ENCODE results near the gene KIF18B. TPM values are rescaled to one million over a fixed set of nuclear protein-coding genes. Genes with fewer than 3 reads are reported as not detected.

Gene KIF18B
- polyA plus RNA-seq, 2 of the 4 experiments (the other 2 are of a cell fraction): 19.6 to 41.7 TPM

DNA sequence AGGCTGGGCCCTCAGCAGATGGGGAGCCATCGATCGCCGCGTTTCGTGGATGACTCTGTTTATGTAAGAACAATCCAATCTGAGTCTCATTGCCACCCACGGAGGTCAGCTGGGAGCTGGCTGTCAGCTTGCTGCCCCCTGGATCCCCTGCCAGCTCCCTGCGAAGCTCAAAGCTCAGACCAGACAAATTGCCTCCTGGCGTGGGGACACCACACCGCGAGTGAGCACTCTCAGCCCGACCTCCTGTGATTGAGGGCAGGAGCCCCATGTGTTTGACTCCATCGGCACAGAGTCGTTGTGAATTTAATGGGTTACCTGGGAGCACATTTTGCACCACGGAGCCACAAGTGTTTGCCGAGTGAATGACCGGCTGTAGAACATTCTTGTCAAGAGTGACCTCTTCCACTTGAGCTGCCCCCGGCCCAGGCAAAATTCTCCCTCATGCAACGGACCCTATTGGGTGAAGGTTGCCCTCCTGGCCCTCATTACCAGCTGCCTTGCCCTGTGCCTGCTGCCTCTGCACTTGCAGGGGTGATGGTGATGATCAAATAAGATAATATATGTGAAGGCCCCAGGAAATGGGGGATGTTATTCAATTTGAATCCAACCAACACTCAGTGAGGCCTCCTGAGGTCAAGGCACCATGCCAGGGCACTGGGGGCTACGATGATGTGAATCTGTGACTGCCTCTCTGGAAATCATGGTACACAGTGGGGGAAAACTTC lies 24.7 kb downstream of the KIF18B start (continued):
- TF ChIP-seq E2F6 (IDR thresholded peaks at IDR 0.05; ENCODE audit: borderline replicate concordance, low read depth) (no peak), EHMT2 (IDR thresholded peaks at IDR 0.05; ENCODE audit: low read depth) (no peak), CHD2 (IDR thresholded peaks at IDR 0.05; ENCODE audit: low read length, partially characterized antibody) (no peak), ELK1 (IDR thresholded peaks at IDR 0.05; ENCODE audit: low read depth, low read length) (no peak), CBX2 (IDR thresholded peaks at IDR 0.05; ENCODE audit: borderline replicate concordance, low read depth) (no peak), ZFP36 (IDR thresholded peaks at IDR 0.05; ENCODE audit: borderline replicate concordance, partially characterized antibody) (no peak), RCOR1 (IDR thresholded peaks at IDR 0.05; ENCODE audit: low read depth, low read length) (no peak), EP300 (IDR thresholded peaks at IDR 0.05) (no peak), RAD21 (conservative IDR thresholded peaks at IDR 0.05 in 1 of 2, IDR thresholded peaks at IDR 0.05 in 1 of 2) (no peak), RARB (CRISPR knock-in tag; IDR thresholded peaks at IDR 0.05) (no peak), HOXA7 (CRISPR knock-in tag; IDR thresholded peaks at IDR 0.05) (no peak), KDM1A (IDR thresholded peaks at IDR 0.05; ENCODE audit: low read depth) (no peak), JUN (IDR thresholded peaks at IDR 0.05) (peak in 1 of 2 experiments; percentile 4; a peak in 1 of 5 replicates), ZNF302 (CRISPR knock-in tag; IDR thresholded peaks at IDR 0.05) (no peak), GATA3 (IDR thresholded peaks at IDR 0.05; ENCODE audit: borderline replicate concordance) (0 out of 2 replicates have a peak, but pooled peaks have one; percentile 8), CEBPB (IDR thresholded peaks at IDR 0.05) (no peak), NPAS2 (CRISPR knock-in tag; IDR thresholded peaks at IDR 0.05; ENCODE audit: borderline replicate concordance) (no peak)
- TF ChIP-seq, protein P1, sequence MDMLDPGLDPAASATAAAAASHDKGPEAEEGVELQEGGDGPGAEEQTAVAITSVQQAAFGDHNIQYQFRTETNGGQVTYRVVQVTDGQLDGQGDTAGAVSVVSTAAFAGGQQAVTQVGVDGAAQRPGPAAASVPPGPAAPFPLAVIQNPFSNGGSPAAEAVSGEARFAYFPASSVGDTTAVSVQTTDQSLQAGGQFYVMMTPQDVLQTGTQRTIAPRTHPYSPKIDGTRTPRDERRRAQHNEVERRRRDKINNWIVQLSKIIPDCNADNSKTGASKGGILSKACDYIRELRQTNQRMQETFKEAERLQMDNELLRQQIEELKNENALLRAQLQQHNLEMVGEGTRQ (IDR thresholded peaks at IDR 0.05): no peak
- TF ChIP-seq, protein P2, sequence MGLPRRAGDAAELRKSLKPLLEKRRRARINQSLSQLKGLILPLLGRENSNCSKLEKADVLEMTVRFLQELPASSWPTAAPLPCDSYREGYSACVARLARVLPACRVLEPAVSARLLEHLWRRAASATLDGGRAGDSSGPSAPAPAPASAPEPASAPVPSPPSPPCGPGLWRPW (IDR thresholded peaks at IDR 0.05): no peak

- H3K9me3 ChIP-seq: no peaks in the 10 kb centered on the region
- DNase-seq (ENCODE audit: low read depth in 1 of 2, low spot score in 1 of 2): no peak
- ATAC-seq: no peak
- H3K27ac ChIP-seq: no peak overlapping the region
- ChIA-PET POLR2A (no interaction called here), CTCF (interaction anchor here (0.6 to 38.3 kb wide), 15 partner anchors 10 to 230 kb away, joined by 3 to 1853 read pairs (median 24); partner anchors contain the start of genes ACBD4, DCAKD, EFTUD2 and KIF18B)
- no peak for TF ChIP-seq CBX8 (IDR thresholded peaks at IDR 0.05)
- TF ChIP-seq BCL3 (IDR thresholded peaks at IDR 0.05): no peak
- TF ChIP-seq TFCP2L1 (CRISPR knock-in tag; IDR thresholded peaks at IDR 0.05): no peak
- TF ChIP-seq HDAC2 (IDR thresholded peaks at IDR 0.05): no peak
- TF ChIP-seq, protein P3, sequence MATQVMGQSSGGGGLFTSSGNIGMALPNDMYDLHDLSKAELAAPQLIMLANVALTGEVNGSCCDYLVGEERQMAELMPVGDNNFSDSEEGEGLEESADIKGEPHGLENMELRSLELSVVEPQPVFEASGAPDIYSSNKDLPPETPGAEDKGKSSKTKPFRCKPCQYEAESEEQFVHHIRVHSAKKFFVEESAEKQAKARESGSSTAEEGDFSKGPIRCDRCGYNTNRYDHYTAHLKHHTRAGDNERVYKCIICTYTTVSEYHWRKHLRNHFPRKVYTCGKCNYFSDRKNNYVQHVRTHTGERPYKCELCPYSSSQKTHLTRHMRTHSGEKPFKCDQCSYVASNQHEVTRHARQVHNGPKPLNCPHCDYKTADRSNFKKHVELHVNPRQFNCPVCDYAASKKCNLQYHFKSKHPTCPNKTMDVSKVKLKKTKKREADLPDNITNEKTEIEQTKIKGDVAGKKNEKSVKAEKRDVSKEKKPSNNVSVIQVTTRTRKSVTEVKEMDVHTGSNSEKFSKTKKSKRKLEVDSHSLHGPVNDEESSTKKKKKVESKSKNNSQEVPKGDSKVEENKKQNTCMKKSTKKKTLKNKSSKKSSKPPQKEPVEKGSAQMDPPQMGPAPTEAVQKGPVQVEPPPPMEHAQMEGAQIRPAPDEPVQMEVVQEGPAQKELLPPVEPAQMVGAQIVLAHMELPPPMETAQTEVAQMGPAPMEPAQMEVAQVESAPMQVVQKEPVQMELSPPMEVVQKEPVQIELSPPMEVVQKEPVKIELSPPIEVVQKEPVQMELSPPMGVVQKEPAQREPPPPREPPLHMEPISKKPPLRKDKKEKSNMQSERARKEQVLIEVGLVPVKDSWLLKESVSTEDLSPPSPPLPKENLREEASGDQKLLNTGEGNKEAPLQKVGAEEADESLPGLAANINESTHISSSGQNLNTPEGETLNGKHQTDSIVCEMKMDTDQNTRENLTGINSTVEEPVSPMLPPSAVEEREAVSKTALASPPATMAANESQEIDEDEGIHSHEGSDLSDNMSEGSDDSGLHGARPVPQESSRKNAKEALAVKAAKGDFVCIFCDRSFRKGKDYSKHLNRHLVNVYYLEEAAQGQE (IDR thresholded peaks at IDR 0.05): no peak
- TF ChIP-seq KDM1A (IDR thresholded peaks at IDR 0.05; ENCODE audit: low read depth): no peak
- TF ChIP-seq ZC3H11A (IDR thresholded peaks at IDR 0.05): no peak
- TF ChIP-seq CHD2 (IDR thresholded peaks at IDR 0.05; ENCODE audit: low read length, partially characterized antibody): no peak
- TF ChIP-seq SREBF2 (IDR thresholded peaks at IDR 0.05): no peak
- no peak for TF ChIP-seq ZSCAN20 (CRISPR knock-in tag; IDR thresholded peaks at IDR 0.05)
- TF ChIP-seq MAZ (IDR thresholded peaks at IDR 0.05; ENCODE audit: borderline replicate concordance, low read depth, low read length): no peak
- TF ChIP-seq RFX5 (IDR thresholded peaks at IDR 0.05): no peak
- no peak for TF ChIP-seq POLR2AphosphoS2 (conservative IDR thresholded peaks at IDR 0.05; ENCODE audit: low read length)
- no peak for TF ChIP-seq ZNF302 (CRISPR knock-in tag; IDR thresholded peaks at IDR 0.05)
- no peak for TF ChIP-seq HOXB13 (CRISPR knock-in tag; IDR thresholded peaks at IDR 0.05; ENCODE audit: low read depth)
- no peak for TF ChIP-seq EP300 (IDR thresholded peaks at IDR 0.05)
- no peak for TF ChIP-seq ZFP36 (IDR thresholded peaks at IDR 0.05; ENCODE audit: borderline replicate concordance, partially characterized antibody)
- TF ChIP-seq RAD21 (conservative IDR thresholded peaks at IDR 0.05 in 1 of 2, IDR thresholded peaks at IDR 0.05 in 1 of 2): no peak
- H3K4me1 ChIP-seq: peaks cover 8% of the 10 kb centered on the region
- 85% methylated on average over 6 of the region's 6 CpGs for WGBS (ENCODE audit: missing lambda C conversion rate)
- no peak for FAIRE-seq
- H3K4me2 ChIP-seq: no peak overlapping the region
- H3K4me3 ChIP-seq: no peak overlapping the region
Observed at GRCh38 chr17:44922136-44922535, 25.4 kb downstream of the KIF18B start.
